GM21786 (cell line): ENCODE results near the gene AMBRA1.
"Not testable (repeated sequence)": the region's sequence is repeated elsewhere in the genome, so short reads cannot be mapped to it uniquely, and the experiment has no call there.

Source experiments
- ATAC-seq: cut with Tn5 transposase; IDR thresholded peaks from one replicate; pipeline ENCODE4 v1.9.1; 2021; ENCODE audit not compliant: unreplicated experiment

The AMBRA1 gene

GRCh38 chr11:46615756-46616155, 21.9 kb upstream of the AMBRA1 start:
- no peak for ATAC-seq

- no peak for ATAC-seq
Observed at GRCh38 chr11:46612326-46612725, 18.5 kb upstream of the AMBRA1 start.

GRCh38 chr11:46611526-46612304, 17.9 kb upstream of the AMBRA1 start:
- ATAC-seq, result no peak

- no peak for ATAC-seq
Observed at GRCh38 chr11:46609386-46609785, 15.6 kb upstream of the AMBRA1 start.

GRCh38 chr11:46607516-46607915, 13.7 kb upstream of the AMBRA1 start:
- no peak for ATAC-seq

GRCh38 chr11:46604796-46605195, 11.0 kb upstream of the AMBRA1 start:
- no peak for ATAC-seq

GRCh38 chr11:46603704-46604308, 10.0 kb upstream of the AMBRA1 start:
- ATAC-seq, result no peak

GRCh38 chr11:46601129-46601528, 7.3 kb upstream of the AMBRA1 start:
- ATAC-seq, result no peak

GRCh38 chr11:46600194-46600960, 6.6 kb upstream of the AMBRA1 start:
- ATAC-seq, result no peak

GRCh38 chr11:46599340-46600193, 5.7 kb upstream of the AMBRA1 start:
- no peak for ATAC-seq

- ATAC-seq, result no peak
Observed at GRCh38 chr11:46597609-46598219, 3.9 kb upstream of the AMBRA1 start.

- ATAC-seq, result no peak
Observed at GRCh38 chr11:46597155-46597554, 3.3 kb upstream of the AMBRA1 start.

GRCh38 chr11:46594785-46595184, 962 bp upstream of the AMBRA1 start:
- ATAC-seq, result no peak

- ATAC-seq, result no peak
Observed at GRCh38 chr11:46594374-46594700, 514 bp upstream of the AMBRA1 start.

- ATAC-seq, result no peak
Observed at GRCh38 chr11:46590740-46591605, 2.9 kb downstream of the AMBRA1 start.

GRCh38 chr11:46588915-46589314, 4.9 kb downstream of the AMBRA1 start:
- ATAC-seq, result no peak

- no peak for ATAC-seq
Observed at GRCh38 chr11:46588131-46588530, 5.7 kb downstream of the AMBRA1 start.

GRCh38 chr11:46583513-46583912, 10.3 kb downstream of the AMBRA1 start:
- not testable (repeated sequence) for ATAC-seq

- ATAC-seq, result no peak
Observed at GRCh38 chr11:46582588-46582987, 11.2 kb downstream of the AMBRA1 start.

GRCh38 chr11:46577058-46577457, 16.8 kb downstream of the AMBRA1 start:
- no peak for ATAC-seq
